Measurements from ENCODE around the gene POLR1A. TPM values are rescaled to one million over a fixed set of nuclear protein-coding genes. Genes with fewer than 3 reads are reported as not detected.
"Not testable (repeated sequence)": the region's sequence is repeated elsewhere in the genome, so short reads cannot be mapped to it uniquely, and the experiment has no call there.

The POLR1A gene
- total RNA-seq, 2 experiments from 2014 or later, result 41.8 to 42.1 TPM

DNA sequence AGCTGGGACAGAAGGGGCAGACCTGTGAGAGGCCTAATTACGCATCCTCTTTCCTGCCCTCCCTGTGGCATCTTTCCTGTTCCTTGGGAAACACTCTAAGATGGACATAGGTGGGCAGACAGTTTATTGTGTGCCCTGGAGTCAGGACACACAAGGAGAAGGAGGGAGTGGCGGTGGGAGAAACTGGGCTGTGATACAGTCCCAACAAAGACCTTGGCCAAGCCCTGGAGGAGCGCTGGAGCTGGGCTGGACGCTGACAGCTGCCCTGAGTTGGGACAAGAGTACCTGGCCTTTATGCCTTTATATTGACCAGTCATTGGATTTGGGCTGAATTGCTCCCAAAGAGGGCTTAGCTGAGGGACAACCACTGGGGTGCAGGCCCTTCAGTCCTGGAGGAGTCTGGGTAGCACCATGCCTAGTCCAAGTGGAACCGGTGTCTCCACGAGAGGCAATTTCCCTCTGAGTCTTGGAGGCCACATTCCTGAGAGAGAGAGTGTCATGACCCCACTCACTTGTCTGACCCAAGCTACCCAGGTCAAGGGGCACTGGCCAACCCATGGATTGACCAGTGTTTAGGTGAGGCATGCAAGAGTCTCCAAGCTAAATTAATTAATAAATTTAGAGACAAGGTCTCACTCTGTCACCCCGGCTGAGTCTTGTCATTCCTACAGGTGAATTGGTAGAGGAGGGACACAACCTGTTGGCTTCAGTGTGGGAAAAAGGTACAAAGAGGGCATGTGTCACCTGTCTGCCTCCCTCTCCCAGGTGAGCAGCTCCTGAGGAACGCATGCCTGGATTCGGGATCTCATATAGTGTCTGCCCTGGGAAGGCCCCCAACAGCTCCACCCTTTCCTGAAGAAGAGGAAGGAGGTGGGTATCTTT lies 109.8 kb downstream of the POLR1A start:
- H3K27me3 Mint-ChIP-seq, result no peaks in the 10 kb centered on the region
- peaks cover 64% of the 10 kb centered on the region for H3K4me1 Mint-ChIP-seq (ENCODE audit: low read depth)
- no peak overlapping the region for H3K4me3 Mint-ChIP-seq
- DNase-seq, result no peak
- CTCF ChIA-PET, result interaction anchor here (1.9 to 3.6 kb wide), 2 partner anchors 40 to 107 kb away, joined by 5 to 13 read pairs; partner anchors contain the start of gene ST3GAL5
- POLR2A ChIA-PET, result interaction anchor here (1.4 kb wide), 1 partner anchor 108 kb away, joined by 4 read pairs; no protein-coding TSS in a partner anchor
- no peaks in the 10 kb centered on the region for H3K36me3 Mint-ChIP-seq (ENCODE audit: low read depth)
- no peak for ATAC-seq
- TF ChIP-seq, protein P1, sequence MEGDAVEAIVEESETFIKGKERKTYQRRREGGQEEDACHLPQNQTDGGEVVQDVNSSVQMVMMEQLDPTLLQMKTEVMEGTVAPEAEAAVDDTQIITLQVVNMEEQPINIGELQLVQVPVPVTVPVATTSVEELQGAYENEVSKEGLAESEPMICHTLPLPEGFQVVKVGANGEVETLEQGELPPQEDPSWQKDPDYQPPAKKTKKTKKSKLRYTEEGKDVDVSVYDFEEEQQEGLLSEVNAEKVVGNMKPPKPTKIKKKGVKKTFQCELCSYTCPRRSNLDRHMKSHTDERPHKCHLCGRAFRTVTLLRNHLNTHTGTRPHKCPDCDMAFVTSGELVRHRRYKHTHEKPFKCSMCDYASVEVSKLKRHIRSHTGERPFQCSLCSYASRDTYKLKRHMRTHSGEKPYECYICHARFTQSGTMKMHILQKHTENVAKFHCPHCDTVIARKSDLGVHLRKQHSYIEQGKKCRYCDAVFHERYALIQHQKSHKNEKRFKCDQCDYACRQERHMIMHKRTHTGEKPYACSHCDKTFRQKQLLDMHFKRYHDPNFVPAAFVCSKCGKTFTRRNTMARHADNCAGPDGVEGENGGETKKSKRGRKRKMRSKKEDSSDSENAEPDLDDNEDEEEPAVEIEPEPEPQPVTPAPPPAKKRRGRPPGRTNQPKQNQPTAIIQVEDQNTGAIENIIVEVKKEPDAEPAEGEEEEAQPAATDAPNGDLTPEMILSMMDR (IDR thresholded peaks at IDR 0.05), result no peak
- intact Hi-C loops (cut with micrococcal nuclease), result loop anchor here (5.0 kb wide), 1 partner anchor 41 kb away; no protein-coding TSS in a partner anchor
- no peak overlapping the region for H3K27ac Mint-ChIP-seq
- H3K9me3 Mint-ChIP-seq, result peaks cover 3% of the 10 kb centered on the region

DNA sequence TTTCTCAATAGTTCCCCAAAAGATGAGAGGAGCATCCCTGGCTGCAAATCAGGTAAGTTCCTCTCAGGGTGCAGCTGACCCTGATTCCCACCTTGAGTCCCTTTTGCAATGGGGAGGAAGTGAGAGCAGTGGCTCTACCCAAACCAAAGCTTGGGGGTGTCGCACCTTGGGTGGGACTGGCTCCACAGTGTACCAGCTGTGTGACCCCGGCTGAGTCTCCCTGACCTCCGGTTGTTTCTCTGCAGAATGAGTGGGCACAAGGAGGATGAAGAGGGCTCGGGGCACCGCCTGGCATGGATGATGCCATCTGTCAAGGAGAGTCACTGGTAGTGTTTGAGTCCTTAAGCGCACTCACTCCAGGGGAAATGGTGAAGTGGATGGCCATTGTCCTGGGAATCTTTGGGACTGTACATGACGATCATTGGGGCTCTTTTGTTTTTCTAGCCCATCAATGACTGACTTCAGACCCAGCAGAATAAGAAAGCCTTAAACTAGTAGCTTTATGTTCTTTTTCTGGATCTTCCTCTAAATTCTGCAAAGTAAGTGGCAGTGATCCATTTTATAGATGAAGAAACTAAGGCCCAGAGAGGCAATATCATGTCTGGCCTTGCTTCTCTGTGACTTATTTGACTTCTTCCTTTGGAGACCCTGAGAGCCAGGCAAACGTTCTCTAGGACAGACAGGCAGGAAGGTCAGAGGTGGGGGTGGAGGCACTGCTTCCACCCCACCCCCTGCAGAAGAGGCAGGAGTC lies 110.6 kb downstream of the POLR1A start:
- DNase-seq (no peak), ATAC-seq (no peak)
- CTCF ChIA-PET, result interaction anchor here (1.8 to 3.6 kb wide), 3 partner anchors 41 to 107 kb away, joined by 4 to 13 read pairs (median 5); partner anchors contain the start of gene ST3GAL5
- no peaks in the 10 kb centered on the region for H3K27me3 Mint-ChIP-seq
- no peak overlapping the region for H3K4me3 Mint-ChIP-seq
- H3K27ac Mint-ChIP-seq, result no peak overlapping the region
- TF ChIP-seq, protein P1 (IDR thresholded peaks at IDR 0.05), result no peak
- peaks cover under 1% of the 10 kb centered on the region for H3K9me3 Mint-ChIP-seq
- no peaks in the 10 kb centered on the region for H3K36me3 Mint-ChIP-seq (ENCODE audit: low read depth)
- H3K4me1 Mint-ChIP-seq (ENCODE audit: low read depth), result peaks cover 55% of the 10 kb centered on the region
- POLR2A ChIA-PET, result interaction anchor here (0.7 to 1.4 kb wide), 4 partner anchors 9 to 107 kb away, joined by 3 to 4 read pairs (median 4); no protein-coding TSS in a partner anchor
- intact Hi-C loops (cut with micrococcal nuclease), result loop anchor here (5.0 kb wide), 1 partner anchor 42 kb away; no protein-coding TSS in a partner anchor

DNA sequence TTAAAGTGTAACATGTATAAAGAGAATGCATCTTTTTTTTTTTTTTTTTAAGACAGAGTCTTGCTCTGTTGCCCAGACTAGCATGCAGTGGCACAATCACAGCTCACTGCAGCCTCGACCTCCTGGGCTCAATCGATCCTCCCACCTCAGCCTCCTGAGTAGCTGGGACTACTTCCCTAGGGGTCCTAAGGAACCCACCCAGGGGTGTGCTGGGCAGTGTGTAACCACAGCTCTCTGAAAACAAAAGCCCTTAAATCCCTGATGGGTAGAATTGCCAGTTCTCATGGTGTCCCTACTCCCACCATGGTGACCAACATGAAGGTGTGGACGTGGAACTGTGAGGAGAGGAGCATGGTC lies 111.3 kb downstream of the POLR1A start:
- H3K27ac Mint-ChIP-seq, result peak overlapping the region; percentile 79
- H3K4me1 Mint-ChIP-seq (ENCODE audit: low read depth), result peaks cover 49% of the 10 kb centered on the region
- H3K9me3 Mint-ChIP-seq, result no peaks in the 10 kb centered on the region
- DNase-seq (no peak), ATAC-seq (peak; percentile 22)
- no peaks in the 10 kb centered on the region for H3K27me3 Mint-ChIP-seq
- TF ChIP-seq, protein P1 (IDR thresholded peaks at IDR 0.05), result no peak
- CTCF ChIA-PET, result interaction anchor here (0.7 to 3.6 kb wide), 8 partner anchors 9 to 286 kb away, joined by 3 to 13 read pairs (median 3); partner anchors contain the start of gene ST3GAL5
- POLR2A ChIA-PET, result interaction anchor here (0.7 to 1.3 kb wide), 5 partner anchors 9 to 107 kb away, joined by 3 to 4 read pairs (median 3); no protein-coding TSS in a partner anchor
- H3K36me3 Mint-ChIP-seq (ENCODE audit: low read depth), result no peaks in the 10 kb centered on the region
- H3K4me3 Mint-ChIP-seq, result no peak overlapping the region
- intact Hi-C loops (cut with micrococcal nuclease), result no loop called here

DNA sequence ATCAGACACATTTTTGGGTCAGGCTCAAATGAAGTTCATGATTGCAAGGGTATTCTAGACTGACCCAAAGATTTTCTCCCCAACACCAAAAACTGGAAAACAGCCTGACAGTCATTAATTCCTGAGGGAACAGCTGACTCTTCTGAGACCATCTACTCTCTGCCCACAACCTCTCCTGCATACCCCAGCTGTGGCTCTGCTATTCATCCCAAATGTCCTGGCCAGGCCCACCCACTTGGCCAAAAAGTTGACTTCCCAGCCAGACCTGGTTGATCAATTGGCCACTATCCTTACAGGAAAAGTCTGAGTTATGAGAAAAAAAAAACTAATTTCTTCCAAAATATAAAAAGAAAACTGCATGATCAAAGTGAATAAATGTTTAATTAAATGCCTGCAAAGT lies 113.1 kb downstream of the POLR1A start:
- ChIA-PET POLR2A (no interaction called here), CTCF (interaction anchor here (1.1 to 3.6 kb wide), 3 partner anchors 43 to 165 kb away, joined by 3 to 13 read pairs (median 4); partner anchors contain the start of gene ST3GAL5)
- ATAC-seq, result no peak
- H3K27me3 Mint-ChIP-seq, result no peaks in the 10 kb centered on the region
- no peaks in the 10 kb centered on the region for H3K36me3 Mint-ChIP-seq (ENCODE audit: low read depth)
- TF ChIP-seq, protein P1 (IDR thresholded peaks at IDR 0.05), result no peak
- peaks cover 31% of the 10 kb centered on the region for H3K4me1 Mint-ChIP-seq (ENCODE audit: low read depth)
- intact Hi-C loops (cut with micrococcal nuclease), result no loop called here
- H3K9me3 Mint-ChIP-seq, result no peaks in the 10 kb centered on the region
- H3K27ac Mint-ChIP-seq, result no peak overlapping the region
- no peak overlapping the region for H3K4me3 Mint-ChIP-seq
- no peak for DNase-seq

DNA sequence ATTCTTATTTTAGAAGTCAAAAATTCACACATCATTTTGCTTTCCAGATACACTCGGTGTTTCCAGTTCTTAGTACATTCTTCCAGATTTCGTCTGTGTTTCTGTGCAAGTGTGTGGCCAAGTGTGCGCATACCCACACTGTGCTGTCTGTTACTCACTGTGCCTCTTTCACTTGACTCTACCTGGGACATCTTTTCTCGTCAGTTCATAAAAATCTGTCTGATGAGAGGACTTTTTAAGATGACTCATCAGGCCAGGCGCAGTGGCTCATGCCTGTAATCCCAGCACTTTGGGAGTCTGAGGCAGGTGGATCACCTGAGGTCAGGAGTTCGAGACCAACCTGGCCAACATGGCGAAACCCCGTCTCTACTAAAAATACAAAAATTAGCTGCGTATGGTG lies 113.6 kb downstream of the POLR1A start:
- H3K27me3 Mint-ChIP-seq; ATAC-seq; DNase-seq; H3K36me3 Mint-ChIP-seq (ENCODE audit: low read depth); POLR2A ChIA-PET; H3K27ac Mint-ChIP-seq; H3K9me3 Mint-ChIP-seq; intact Hi-C loops (cut with micrococcal nuclease); H3K4me3 Mint-ChIP-seq: not testable (repeated sequence)
- CTCF ChIA-PET, result interaction anchor here (3.6 kb wide), 1 partner anchor 104 kb away, joined by 13 read pairs; the partner anchor contains the start of gene ST3GAL5
- H3K4me1 Mint-ChIP-seq (ENCODE audit: low read depth), result peaks cover 26% of the 10 kb centered on the region
